HCT116 (cell line): ENCODE data around the gene FAM227B. TPM values are rescaled to one million over a fixed set of nuclear protein-coding genes. Genes with fewer than 3 reads are reported as not detected.
A peak's percentile ranks its signal among the peaks of the same experiment; 100 is the strongest.

ENCODE experiments used
- ATAC-seq: fragments of 200-7000 bp; cut with Tn5 transposase; 2 replicates; pipeline ENCODE4 v1.9.1; 2020; ENCODE audit warnings: mild to moderate bottlenecking, moderate library complexity
- BruUV-seq: library from RNA; stranded (reverse); fragments of 400-500 nt; replicated peaks from 2 replicates; lab custom pipeline; 2021; lab: Mats Ljungman, UMichigan
- CTCF ChIA-PET: fragments of 300-600 bp; sonication (Branson Sonifier 250); formaldehyde crosslinking; loops from one replicate; lab custom pipeline; 2021; ENCODE audit warnings: antibody characterized with exemption; lab: Charles Lee
- POLR2A ChIA-PET: fragments of 300-600, 350-600 bp; sonication (Branson Sonifier 250); formaldehyde crosslinking; loops from one replicate; lab custom pipeline; 2021; ENCODE audit warnings: antibody characterized with exemption; lab: Charles Lee
- RAD21 ChIA-PET, 2 experiments: fragments of 300-600 bp; sonication (Branson Sonifier 250); formaldehyde crosslinking; loops; one replicate each; lab custom pipeline; 2023; ENCODE audit warnings: low total read pairs in 2 of 2; ENCODE audit not compliant: uncharacterized antibody in 2 of 2, unreplicated experiment in 2 of 2, low non-redundant PET in 1 of 2; lab: Charles Lee
- DNase-seq: peaks from one replicate; pipeline ENCODE4 v3.0.0-alpha.2; 2010; ENCODE audit warnings: low read depth, low spot score
- H2AFZ ChIP-seq: fragments of 200-600 bp; shearing (Covaris generic), sonication (generic); 2 replicates; pipeline ENCODE4 v1.6.1; 2017; ENCODE audit warnings: low read depth, mixed run types, mixed read lengths, antibody characterized with exemption, low read length; ENCODE audit not compliant: poor library complexity, severe bottlenecking
- H3K27ac ChIP-seq: 2 replicates; pipeline ENCODE4 v1.5.1; 2012; ENCODE audit warnings: low read depth, low read length
- H3K27me3 ChIP-seq: fragments of 200-600 bp; sonication (generic); 2 replicates; pipeline ENCODE4 v1.6.1; 2016; ENCODE audit warnings: mixed run types, low read length, mixed read lengths; ENCODE audit not compliant: insufficient read depth
- H3K36me3 ChIP-seq, 2 experiments: fragments of 200-500 bp in 1 of 2; fragments of 200-600 bp in 1 of 2; sonication (Bioruptor generic) in 1 of 2; sonication (generic) in 1 of 2; 2 replicates each; pipeline versions ENCODE4 v1.5.1 to v1.6.1; 2014 to 2016; ENCODE audit warnings: low read length in 2 of 2, inconsistent platforms in 1 of 2, mixed read lengths in 1 of 2, mixed run types in 1 of 2; ENCODE audit not compliant: insufficient read depth in 2 of 2, control insufficient read depth in 1 of 2
- H3K4me1 ChIP-seq, 2 experiments: fragments of 200-600 bp in 1 of 2; sonication (generic) in 1 of 2; 2 replicates each; pipeline versions ENCODE4 v1.5.1 to v1.6.1; 2012 to 2017; ENCODE audit warnings: low read length in 2 of 2, inconsistent platforms in 1 of 2, mild to moderate bottlenecking in 1 of 2, mixed read lengths in 1 of 2, mixed run types in 1 of 2, moderate library complexity in 1 of 2; ENCODE audit not compliant: insufficient read depth in 2 of 2, control insufficient read depth in 1 of 2
- H3K4me2 ChIP-seq: fragments of 200-600 bp; sonication (generic); 2 replicates; pipeline ENCODE4 v1.6.1; 2017; ENCODE audit warnings: mixed run types, low read length, mixed read lengths
- H3K4me3 ChIP-seq, 2 experiments: fragments of 200-600 bp in 1 of 2; sonication (generic) in 1 of 2; replicated peaks in 1 of 2; 2 replicates each; pipeline ENCODE4 v1.5.1; 2011 to 2016; ENCODE audit warnings: low read length in 2 of 2, control low read depth in 1 of 2, low read depth in 1 of 2, mild to moderate bottlenecking in 1 of 2, mixed read lengths in 1 of 2, mixed run types in 1 of 2
- H3K79me2 ChIP-seq: fragments of 200-600 bp; sonication (generic); 2 replicates; pipeline ENCODE4 v1.6.1; 2017; ENCODE audit warnings: mild to moderate bottlenecking, mixed run types, low read length, moderate library complexity, mixed read lengths; ENCODE audit not compliant: insufficient read depth
- H3K9ac ChIP-seq: fragments of 200-600 bp; sonication (generic); 2 replicates; pipeline ENCODE4 v1.6.1; 2016; ENCODE audit warnings: low read length, mixed read lengths
- H3K9me2 ChIP-seq: fragments of 200-600 bp; sonication (generic), shearing (Covaris generic); 2 replicates; pipeline ENCODE4 v1.6.1; 2017; ENCODE audit warnings: mixed run types, mild to moderate bottlenecking, moderate library complexity; ENCODE audit not compliant: insufficient read depth
- H3K9me3 ChIP-seq, 2 experiments: fragments of 200-500 bp in 1 of 2; fragments of 200-600 bp in 1 of 2; sonication (Bioruptor generic) in 1 of 2; sonication (generic) in 1 of 2; 2 replicates each; pipeline ENCODE4 v1.6.1; 2014 to 2017; ENCODE audit warnings: low read length in 2 of 2, mixed read lengths in 2 of 2, inconsistent platforms in 1 of 2, low read depth in 1 of 2, mild to moderate bottlenecking in 1 of 2, mixed run types in 1 of 2, moderate library complexity in 1 of 2; ENCODE audit not compliant: control insufficient read depth in 1 of 2, insufficient read depth in 1 of 2
- H4K20me1 ChIP-seq: fragments of 200-600 bp; sonication (generic), shearing (Covaris generic); 2 replicates; pipeline ENCODE4 v1.6.1; 2017; ENCODE audit warnings: mixed run types, mild to moderate bottlenecking, moderate library complexity; ENCODE audit not compliant: insufficient read depth
- CEBPB ChIP-seq: IDR thresholded peaks from 2 replicates; pipeline ENCODE4 v1.6.1; 2012; ENCODE audit warnings: low read depth
- CTCF ChIP-seq, 3 experiments: fragments of 200-600 bp in 1 of 3; sonication (generic) in 1 of 3; IDR thresholded peaks in 2 of 3; conservative IDR thresholded peaks in 1 of 3; 2 replicates each; pipeline ENCODE4 v1.5.1; 2012 to 2017; ENCODE audit warnings: low read depth in 2 of 3, low read length in 2 of 3, antibody characterized with exemption in 1 of 3, borderline replicate concordance in 1 of 3, control low read depth in 1 of 3, mild to moderate bottlenecking in 1 of 3, mixed read lengths in 1 of 3, mixed run types in 1 of 3, moderate library complexity in 1 of 3; ENCODE audit not compliant: insufficient read depth in 1 of 3
- FOSL1 ChIP-seq: IDR thresholded peaks from 2 replicates; pipeline ENCODE4 v1.6.1; 2012; ENCODE audit warnings: low read depth
- JUND ChIP-seq: IDR thresholded peaks from 2 replicates; pipeline ENCODE4 v1.6.1; 2012
- MAX ChIP-seq: IDR thresholded peaks from 2 replicates; pipeline ENCODE4 v1.6.1; 2012
- SP1 ChIP-seq: IDR thresholded peaks from 2 replicates; pipeline ENCODE4 v1.6.1; 2012; ENCODE audit warnings: low read depth
- ZBTB33 ChIP-seq: IDR thresholded peaks from 2 replicates; pipeline ENCODE4 v1.6.1; 2011; ENCODE audit warnings: mild to moderate bottlenecking, low read length, moderate library complexity; ENCODE audit not compliant: insufficient replicate concordance; ENCODE audit errors: extremely low read depth
- intact Hi-C: fragments of 100-400 bp; cut with micrococcal nuclease; formaldehyde crosslinking; loops from 2 replicates; pipeline ENCODE4 v1.10.0; 2022
- total RNA-seq: library from RNA; stranded (reverse); gene quantifications from one replicate; pipeline ENCODE4 v1.2.1, GENCODE V29; 2021; ENCODE audit not compliant: unreplicated experiment

FAM227B gene
- total RNA-seq, 1 experiment from 2014 or later = 6.9 TPM

GRCh38 chr15:49627407-49627877, 6.8 kb upstream of the FAM227B start:
- Histone ChIP-seq H3K36me3 (peaks cover 7 to 34% of the 10 kb centered on the region in 2 experiments; a peak in 3 of 4 replicates), H3K4me2 (peak overlapping the region; percentile 75), H3K4me1 (peaks cover 17 to 28% of the 10 kb centered on the region in 2 experiments), H3K9ac (no peak overlapping the region), H3K27ac (peak overlapping the region; percentile 53; the same call in 1 of the 2 replicates), H3K79me2 (peaks cover 77% of the 10 kb centered on the region), H3K27me3 (no peaks in the 10 kb centered on the region), H2AFZ (no peak overlapping the region), H4K20me1 (no peaks in the 10 kb centered on the region), H3K9me2 (no peaks in the 10 kb centered on the region), H3K9me3 (peaks cover 8 to 9% of the 10 kb centered on the region in 2 experiments; a peak in 2 of 4 replicates), H3K4me3 (peak overlapping the region in 1 of 2 experiments; percentile 38; a peak in 2 of 4 replicates)
- POLR2A ChIA-PET = no interaction called here
- no TSS peak for BruUV-seq
- TF ChIP-seq JUND = peak; percentile 24; the same call in 1 of the 2 replicates
- peak; percentile 20; the same call in 1 of the 2 replicates for TF ChIP-seq MAX
- peak; percentile 58 for TF ChIP-seq CEBPB
- TF ChIP-seq CTCF (IDR thresholded peaks at IDR 0.05 in 2 of 3, conservative IDR thresholded peaks at IDR 0.05 in 1 of 3; ENCODE audit: borderline replicate concordance in 1 of 3, insufficient read depth in 1 of 3, low read depth in 2 of 3, low read length in 2 of 3) = no peak
- TF ChIP-seq SP1 = peak; percentile 36; the same call in 1 of the 2 replicates
- TF ChIP-seq FOSL1 = peak; percentile 67
- no peak for TF ChIP-seq ZBTB33
- ATAC-seq (peak; percentile 91), DNase-seq (peak; percentile 56)
- CTCF ChIA-PET = no interaction called here
- intact Hi-C loops = loop anchor here (10.0 kb wide), 1 partner anchor 393 kb away; no protein-coding TSS in a partner anchor
- RAD21 ChIA-PET = no interaction called here
